ENCODE results near the gene ZFP36.

The ZFP36 gene

DNA sequence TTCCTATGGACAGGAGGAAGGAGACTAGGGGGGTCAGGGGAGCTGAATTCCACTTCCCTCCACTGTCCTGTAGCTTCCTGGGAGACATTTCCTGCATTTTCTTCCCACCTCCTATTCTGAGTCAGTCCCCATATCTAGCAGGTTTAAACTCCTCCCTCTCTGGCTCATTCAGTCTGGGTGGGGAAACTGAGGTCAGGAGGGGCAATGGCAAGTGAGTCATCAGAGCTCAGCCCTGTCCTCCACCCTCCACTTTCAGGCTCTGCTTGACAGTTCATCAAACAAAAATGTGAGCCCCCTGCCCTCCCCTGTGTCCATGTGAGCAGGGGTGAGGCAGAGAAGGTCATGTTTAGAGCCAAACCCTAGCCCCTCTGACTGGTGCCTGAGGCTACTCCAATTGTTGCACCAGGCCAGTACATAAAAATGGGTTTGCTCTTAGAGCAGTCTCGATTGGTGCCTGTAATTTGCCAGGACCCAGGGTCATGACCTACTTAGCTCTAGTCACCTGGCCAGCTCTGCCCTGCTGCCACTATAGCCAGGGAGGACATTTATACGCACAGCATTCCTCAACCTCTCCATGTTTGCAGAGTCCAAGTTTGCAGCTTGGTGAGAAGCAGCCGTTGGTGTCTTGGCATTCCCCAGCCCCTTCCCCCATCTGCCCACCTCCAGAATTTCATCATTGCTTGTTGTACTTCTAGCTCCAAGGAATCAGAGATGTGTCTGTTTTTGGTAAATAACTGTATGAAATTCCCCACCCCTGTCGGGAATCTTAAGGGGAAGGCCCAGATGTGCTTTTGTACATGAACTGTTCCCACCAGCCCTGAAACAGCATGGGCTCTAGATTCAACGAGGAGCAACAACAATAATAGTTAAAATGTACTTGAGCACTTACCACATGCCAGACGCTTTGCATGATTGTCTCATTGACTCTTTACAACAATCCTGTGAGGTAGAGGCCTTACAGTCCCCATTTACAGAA, 43.7 kb upstream of the ZFP36 start:
- no peak overlapping the region for H3K27ac ChIP-seq (ENCODE audit: low read depth, low read length)
- no peak overlapping the region for H3K4me3 ChIP-seq (ENCODE audit: low read length)
- H3K9me2 ChIP-seq (replicated peaks; ENCODE audit: control insufficient read depth, low read length): no peaks in the 10 kb centered on the region
- no peaks in the 10 kb centered on the region for H3K79me2 ChIP-seq (ENCODE audit: control insufficient read depth, low read length)
- no peaks in the 10 kb centered on the region for H3F3A ChIP-seq (ENCODE audit: control insufficient read depth, insufficient read depth)
- peaks cover 33% of the 10 kb centered on the region for H3K36me3 ChIP-seq (ENCODE audit: control insufficient read depth, low read length)
- peaks cover 14% of the 10 kb centered on the region for H3K4me1 ChIP-seq (ENCODE audit: control insufficient read depth, low read length)
- H4K20me1 ChIP-seq (ENCODE audit: control insufficient read depth, insufficient read depth, low read depth, low read length): no peaks in the 10 kb centered on the region
- TF ChIP-seq CTCF (IDR thresholded peaks at IDR 0.05; ENCODE audit: low read depth, low read length, poor library complexity, severe bottlenecking) (no peak), EZH2phosphoT487 (IDR thresholded peaks at IDR 0.05; ENCODE audit: borderline replicate concordance, low read length) (no peak)
- H3K27me3 ChIP-seq (ENCODE audit: control insufficient read depth, low read length): no peaks in the 10 kb centered on the region
- no peak overlapping the region for H3K4me2 ChIP-seq (ENCODE audit: low read length)
- no peaks in the 10 kb centered on the region for H3K9me3 ChIP-seq (ENCODE audit: control insufficient read depth, insufficient read depth, low read length)

- Histone ChIP-seq H3K9me2 (replicated peaks; ENCODE audit: control insufficient read depth, low read length) (no peaks in the 10 kb centered on the region), H3K9me3 (ENCODE audit: control insufficient read depth, insufficient read depth, low read length) (no peaks in the 10 kb centered on the region), H3K36me3 (ENCODE audit: control insufficient read depth, low read length) (peaks cover 32% of the 10 kb centered on the region), H4K20me1 (ENCODE audit: control insufficient read depth, insufficient read depth, low read depth, low read length) (no peaks in the 10 kb centered on the region), H3K4me1 (ENCODE audit: control insufficient read depth, low read length) (peaks cover 14% of the 10 kb centered on the region), H3K79me2 (ENCODE audit: control insufficient read depth, low read length) (no peaks in the 10 kb centered on the region), H3K4me3 (ENCODE audit: low read length) (no peak overlapping the region), H3K4me2 (ENCODE audit: low read length) (no peak overlapping the region), H3F3A (ENCODE audit: control insufficient read depth, insufficient read depth) (no peaks in the 10 kb centered on the region), H3K27me3 (ENCODE audit: control insufficient read depth, low read length) (no peaks in the 10 kb centered on the region), H3K27ac (ENCODE audit: low read depth, low read length) (no peak overlapping the region)
- TF ChIP-seq EZH2phosphoT487 (IDR thresholded peaks at IDR 0.05; ENCODE audit: borderline replicate concordance, low read length) (no peak), CTCF (IDR thresholded peaks at IDR 0.05; ENCODE audit: low read depth, low read length, poor library complexity, severe bottlenecking) (no peak)
Observed at GRCh38 chr19:39363901-39364457, 42.7 kb upstream of the ZFP36 start.

DNA sequence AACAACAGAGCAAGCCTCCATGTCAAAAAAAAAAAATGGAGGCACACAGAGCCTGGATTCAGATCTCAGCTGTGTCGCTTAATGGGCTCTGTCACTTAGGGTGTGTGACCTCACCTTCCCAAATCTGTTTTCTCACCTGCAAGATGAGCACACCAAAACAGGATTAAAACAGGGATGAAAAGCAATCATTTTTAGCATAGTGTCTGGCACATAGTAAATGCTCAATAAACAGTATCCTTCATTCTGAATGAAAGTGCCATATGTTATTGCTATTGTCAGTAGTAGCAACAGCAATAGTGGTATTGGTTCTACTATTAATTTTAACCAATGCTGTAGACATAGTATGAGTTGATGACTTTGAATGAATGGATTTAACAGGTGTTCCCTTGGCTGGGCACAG, 41.1 kb upstream of the ZFP36 start:
- Histone ChIP-seq H3K9me3 (ENCODE audit: control insufficient read depth, insufficient read depth, low read length) (no peaks in the 10 kb centered on the region), H3K27ac (ENCODE audit: low read depth, low read length) (no peak overlapping the region), H3K4me3 (ENCODE audit: low read length) (no peak overlapping the region), H3F3A (ENCODE audit: control insufficient read depth, insufficient read depth) (no peaks in the 10 kb centered on the region), H4K20me1 (ENCODE audit: control insufficient read depth, insufficient read depth, low read depth, low read length) (no peaks in the 10 kb centered on the region), H3K9me2 (replicated peaks; ENCODE audit: control insufficient read depth, low read length) (no peaks in the 10 kb centered on the region), H3K4me1 (ENCODE audit: control insufficient read depth, low read length) (peaks cover 14% of the 10 kb centered on the region), H3K36me3 (ENCODE audit: control insufficient read depth, low read length) (peaks cover 36% of the 10 kb centered on the region), H3K4me2 (ENCODE audit: low read length) (no peak overlapping the region), H3K27me3 (ENCODE audit: control insufficient read depth, low read length) (no peaks in the 10 kb centered on the region), H3K79me2 (ENCODE audit: control insufficient read depth, low read length) (no peaks in the 10 kb centered on the region)
- TF ChIP-seq CTCF (IDR thresholded peaks at IDR 0.05; ENCODE audit: low read depth, low read length, poor library complexity, severe bottlenecking) (no peak), EZH2phosphoT487 (IDR thresholded peaks at IDR 0.05; ENCODE audit: borderline replicate concordance, low read length) (no peak)
